HEK293 (cell line): ENCODE results near the gene NRG2.

Experiments
- ZBTB20 ChIP-seq: fragments of 450-650 bp; formaldehyde crosslinking; IDR thresholded peaks from 2 replicates; pipeline ENCODE4 v1.5.1; 2016; ENCODE audit warnings: missing biosample characterization, missing genetic modification characterization
- ZNF37A ChIP-seq: fragments of 450-650 bp; IDR thresholded peaks from 2 replicates; pipeline ENCODE4 v1.5.1; 2018; ENCODE audit warnings: missing biosample characterization, missing genetic modification characterization

GRCh38 chr5:139946440-139946839, 96.7 kb downstream of the NRG2 start:
- no peak for TF ChIP-seq ZNF37A (tag by site-specific recombination)
- no peak for TF ChIP-seq ZBTB20 (tag by site-specific recombination)
